OCI-LY1 (cell line): ENCODE measurements around the gene NFIB.

Experiments used
- H2AFZ ChIP-seq: fragments of 200-600 bp; sonication (generic), shearing (Covaris generic); 2 replicates; pipeline ENCODE4 v1.6.0; 2014; ENCODE audit warnings: antibody characterized with exemption, mild to moderate bottlenecking, low read length
- H3F3A ChIP-seq: fragments of 200-600 bp; sonication (generic), shearing (Covaris generic); 2 replicates; pipeline ENCODE4 v1.6.0; 2014; ENCODE audit warnings: mild to moderate bottlenecking, antibody characterized with exemption, low read length, moderate library complexity; ENCODE audit not compliant: insufficient read depth
- H3K27ac ChIP-seq: fragments of 200-600 bp; sonication (generic); 2 replicates; pipeline ENCODE4 v1.5.1; 2014; ENCODE audit warnings: low read length, mixed run types, mild to moderate bottlenecking, low read depth; ENCODE audit not compliant: poor library complexity, severe bottlenecking
- H3K27me3 ChIP-seq: fragments of 200-600 bp; sonication (generic); 2 replicates; pipeline ENCODE4 v1.6.0; 2014; ENCODE audit warnings: antibody characterized with exemption, mild to moderate bottlenecking, low read length, moderate library complexity; ENCODE audit not compliant: insufficient read depth
- H3K36me3 ChIP-seq: fragments of 200-600 bp; sonication (generic); 2 replicates; pipeline ENCODE4 v1.6.1; 2014; ENCODE audit warnings: mild to moderate bottlenecking, antibody characterized with exemption, low read length, moderate library complexity, mixed read lengths; ENCODE audit not compliant: insufficient read depth
- H3K4me1 ChIP-seq: fragments of 200-600 bp; sonication (generic); 2 replicates; pipeline ENCODE4 v1.5.1; 2014; ENCODE audit warnings: mild to moderate bottlenecking, low read length, moderate library complexity; ENCODE audit not compliant: insufficient read depth, severe bottlenecking
- H3K4me2 ChIP-seq: fragments of 200-600 bp; sonication (generic), shearing (Covaris generic); 2 replicates; pipeline ENCODE4 v1.6.1; 2014; ENCODE audit warnings: low read length
- H3K4me3 ChIP-seq: fragments of 200-600 bp; sonication (generic); 2 replicates; pipeline ENCODE4 v1.5.1; 2014; ENCODE audit warnings: low read length, low read depth, mild to moderate bottlenecking, mixed read lengths; ENCODE audit not compliant: poor library complexity, severe bottlenecking
- H3K79me2 ChIP-seq: fragments of 200-600 bp; shearing (Covaris generic); 2 replicates; pipeline ENCODE4 v1.6.1; 2016; ENCODE audit warnings: mixed run types, low read length, mixed read lengths; ENCODE audit not compliant: insufficient read depth
- H3K9ac ChIP-seq: fragments of 200-600 bp; sonication (generic), shearing (Covaris generic); 2 replicates; pipeline ENCODE4 v1.6.1; 2014; ENCODE audit warnings: mild to moderate bottlenecking, low read length, mixed read lengths
- H3K9me2 ChIP-seq: fragments of 200-600 bp; sonication (generic), shearing (Covaris generic); 2 replicates; pipeline ENCODE4 v1.6.1; 2014; ENCODE audit warnings: low read depth, mild to moderate bottlenecking, low read length, mixed read lengths
- H3K9me3 ChIP-seq: fragments of 200-600 bp; shearing (Covaris generic); 2 replicates; pipeline ENCODE4 v1.6.1; 2014; ENCODE audit warnings: low read length, mixed read lengths
- H4K20me1 ChIP-seq: fragments of 200-600 bp; sonication (generic), shearing (Covaris generic); 2 replicates; pipeline ENCODE4 v1.6.0; 2016; ENCODE audit warnings: mild to moderate bottlenecking, low read length; ENCODE audit not compliant: insufficient read depth
- EZH2 ChIP-seq: fragments of 200-600 bp; sonication (generic), shearing (Covaris generic); IDR thresholded peaks from 2 replicates; pipeline ENCODE4 v1.8.0; 2017; ENCODE audit warnings: borderline replicate concordance, mixed run types, mild to moderate bottlenecking, antibody characterized with exemption, low read length, moderate library complexity, mixed read lengths
- TF ChIP-seq, protein P1 (sequence below): fragments of 200-600 bp; sonication (generic), shearing (Covaris generic); IDR thresholded peaks from 2 replicates; pipeline ENCODE4 v1.5.1; 2017; ENCODE audit warnings: mild to moderate bottlenecking, antibody characterized with exemption, low read length, moderate library complexity, mixed read lengths

NFIB gene

DNA sequence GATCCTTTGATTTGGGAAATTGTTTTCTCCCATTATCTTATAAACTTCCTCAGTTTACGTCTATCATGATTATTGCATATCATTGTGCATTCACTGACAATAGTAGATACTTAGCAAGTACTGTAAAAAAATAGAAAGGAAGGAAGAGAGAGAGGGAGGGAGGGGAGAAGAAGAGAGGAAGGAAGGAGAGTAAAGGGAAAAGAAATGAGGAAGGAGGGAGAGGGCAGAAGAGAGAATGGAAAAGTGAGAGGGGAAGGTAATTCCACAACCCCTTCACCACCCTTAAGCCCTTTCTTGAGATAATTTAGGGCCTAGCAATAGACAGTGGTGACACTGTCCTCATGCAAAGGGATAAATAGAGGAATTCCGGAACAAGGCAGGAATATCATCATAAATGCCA is 64.4 kb downstream of the NFIB start:
- Histone ChIP-seq H3F3A (no peaks in the 10 kb centered on the region), H3K9me3 (no peaks in the 10 kb centered on the region), H3K79me2 (no peaks in the 10 kb centered on the region), H3K4me3 (no peak overlapping the region), H2AFZ (no peak overlapping the region), H3K27ac (no peak overlapping the region), H3K27me3 (no peaks in the 10 kb centered on the region), H3K9ac (no peak overlapping the region), H3K36me3 (no peaks in the 10 kb centered on the region), H3K4me1 (peaks cover 6% of the 10 kb centered on the region), H3K9me2 (no peaks in the 10 kb centered on the region), H4K20me1 (no peaks in the 10 kb centered on the region), H3K4me2 (no peak overlapping the region)
- TF ChIP-seq, protein P1, sequence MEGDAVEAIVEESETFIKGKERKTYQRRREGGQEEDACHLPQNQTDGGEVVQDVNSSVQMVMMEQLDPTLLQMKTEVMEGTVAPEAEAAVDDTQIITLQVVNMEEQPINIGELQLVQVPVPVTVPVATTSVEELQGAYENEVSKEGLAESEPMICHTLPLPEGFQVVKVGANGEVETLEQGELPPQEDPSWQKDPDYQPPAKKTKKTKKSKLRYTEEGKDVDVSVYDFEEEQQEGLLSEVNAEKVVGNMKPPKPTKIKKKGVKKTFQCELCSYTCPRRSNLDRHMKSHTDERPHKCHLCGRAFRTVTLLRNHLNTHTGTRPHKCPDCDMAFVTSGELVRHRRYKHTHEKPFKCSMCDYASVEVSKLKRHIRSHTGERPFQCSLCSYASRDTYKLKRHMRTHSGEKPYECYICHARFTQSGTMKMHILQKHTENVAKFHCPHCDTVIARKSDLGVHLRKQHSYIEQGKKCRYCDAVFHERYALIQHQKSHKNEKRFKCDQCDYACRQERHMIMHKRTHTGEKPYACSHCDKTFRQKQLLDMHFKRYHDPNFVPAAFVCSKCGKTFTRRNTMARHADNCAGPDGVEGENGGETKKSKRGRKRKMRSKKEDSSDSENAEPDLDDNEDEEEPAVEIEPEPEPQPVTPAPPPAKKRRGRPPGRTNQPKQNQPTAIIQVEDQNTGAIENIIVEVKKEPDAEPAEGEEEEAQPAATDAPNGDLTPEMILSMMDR: no peak
- TF ChIP-seq EZH2: no peak

DNA sequence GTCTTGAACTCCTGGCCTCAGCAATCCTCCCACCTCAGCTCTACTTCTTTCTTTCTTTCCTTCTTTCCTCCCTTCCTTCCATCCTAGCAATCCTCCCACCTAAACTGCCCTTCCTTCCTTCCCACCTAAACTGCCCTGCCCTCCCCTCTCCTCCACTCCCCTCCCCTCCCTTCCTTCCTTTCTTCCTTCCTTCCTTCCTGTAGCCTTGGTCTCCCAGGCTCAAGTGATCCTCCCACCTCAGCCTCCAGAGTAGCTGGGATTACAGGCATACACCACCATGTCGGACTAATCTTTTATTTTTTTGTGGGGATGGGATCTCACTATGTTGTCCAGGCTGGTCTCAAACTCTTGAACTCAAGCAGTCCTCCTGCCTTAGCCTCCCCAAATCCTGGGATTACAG is 65.8 kb downstream of the NFIB start:
- Histone ChIP-seq H3K4me2 (no peak overlapping the region), H3K9ac (no peak overlapping the region), H3K4me3 (no peak overlapping the region), H3K79me2 (no peaks in the 10 kb centered on the region), H3F3A (no peaks in the 10 kb centered on the region), H3K4me1 (peaks cover 6% of the 10 kb centered on the region), H3K36me3 (no peaks in the 10 kb centered on the region), H3K9me2 (no peaks in the 10 kb centered on the region), H3K9me3 (no peaks in the 10 kb centered on the region), H2AFZ (no peak overlapping the region), H3K27ac (no peak overlapping the region), H4K20me1 (no peaks in the 10 kb centered on the region), H3K27me3 (no peaks in the 10 kb centered on the region)
- no peak for TF ChIP-seq EZH2
- TF ChIP-seq, protein P1: no peak

DNA sequence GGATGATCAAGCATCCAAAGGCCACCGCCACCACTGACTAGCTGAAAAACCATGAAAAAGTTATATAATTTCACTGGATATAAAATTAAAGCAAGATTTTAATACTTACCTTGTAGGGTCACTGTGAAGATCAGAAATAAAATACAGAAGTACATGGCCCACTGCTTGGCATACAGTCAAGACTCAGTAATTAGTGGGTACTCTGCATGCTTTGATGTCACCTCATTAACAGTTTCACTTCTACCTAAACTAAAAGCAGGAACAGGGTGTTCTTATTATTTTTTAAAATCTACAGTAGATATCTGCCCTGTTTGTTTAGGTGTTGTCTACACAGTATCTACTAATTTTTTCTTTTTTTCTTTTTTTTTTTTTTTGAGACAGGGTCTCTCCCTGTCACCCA is 66.4 kb downstream of the NFIB start:
- H3K79me2 ChIP-seq: no peaks in the 10 kb centered on the region
- no peaks in the 10 kb centered on the region for H3F3A ChIP-seq
- no peaks in the 10 kb centered on the region for H3K36me3 ChIP-seq
- H4K20me1 ChIP-seq: no peaks in the 10 kb centered on the region
- TF ChIP-seq EZH2: no peak
- TF ChIP-seq, protein P1: no peak
- H3K4me2 ChIP-seq: no peak overlapping the region
- no peaks in the 10 kb centered on the region for H3K9me3 ChIP-seq
- no peak overlapping the region for H3K27ac ChIP-seq
- no peak overlapping the region for H3K4me3 ChIP-seq
- H2AFZ ChIP-seq: no peak overlapping the region
- no peaks in the 10 kb centered on the region for H3K27me3 ChIP-seq
- peaks cover 6% of the 10 kb centered on the region for H3K4me1 ChIP-seq
- H3K9me2 ChIP-seq: no peaks in the 10 kb centered on the region
- no peak overlapping the region for H3K9ac ChIP-seq
